ENCODE results near the gene HMGCLL1.

GRCh38 chr6:55496201-55496600 is 82.8 kb downstream of the HMGCLL1 start:
- TF ChIP-seq CTCF (IDR thresholded peaks at IDR 0.05) (no peak), POLR2A (IDR thresholded peaks at IDR 0.05) (no peak)

Measured in right lobe of liver (tissue), 4 donors.